WTC11 (cell line): Measurements from ENCODE around the gene PUDP. TPM values are rescaled to one million over a fixed set of nuclear protein-coding genes. Genes with fewer than 3 reads are reported as not detected.
"Not testable (repeated sequence)": the region's sequence is repeated elsewhere in the genome, so short reads cannot be mapped to it uniquely, and the experiment has no call there.

Experiments
- ATAC-seq: fragments of 200-7000 bp; cut with Tn5 transposase; 2 replicates; pipeline ENCODE4 v1.10.0; 2021; ENCODE audit warnings: mild to moderate bottlenecking, moderate library complexity
- CTCF ChIA-PET: fragments of 300-600 bp; sonication (Branson Sonifier 250); formaldehyde crosslinking; loops from one replicate; lab custom pipeline; 2021; ENCODE audit warnings: antibody characterized with exemption; lab: Charles Lee
- POLR2A ChIA-PET: fragments of 350-600 bp; sonication (Branson Sonifier 250); formaldehyde crosslinking; loops from one replicate; lab custom pipeline; 2021; ENCODE audit warnings: antibody characterized with exemption; lab: Charles Lee
- DNase-seq: peaks from one replicate; pipeline ENCODE4 v3.0.0; 2021; ENCODE audit warnings: low spot score
- H3K27ac Mint-ChIP-seq: 2 replicates; pipeline ENCODE4 v1.8.0; 2021; ENCODE audit warnings: mixed read lengths
- H3K27me3 Mint-ChIP-seq: 2 replicates; pipeline ENCODE4 v1.8.0; 2021; ENCODE audit warnings: low read depth, mild to moderate bottlenecking, moderate library complexity, mixed read lengths
- H3K36me3 Mint-ChIP-seq: 2 replicates; pipeline ENCODE4 v1.8.0; 2021; ENCODE audit warnings: mixed read lengths
- H3K4me1 Mint-ChIP-seq: 2 replicates; pipeline ENCODE4 v1.8.0; 2022; ENCODE audit warnings: mixed read lengths
- H3K4me3 Mint-ChIP-seq: 2 replicates; pipeline ENCODE4 v1.8.0; 2021; ENCODE audit warnings: mild to moderate bottlenecking, moderate library complexity, mixed read lengths
- H3K9me3 Mint-ChIP-seq: 2 replicates; pipeline ENCODE4 v1.8.0; 2021; ENCODE audit warnings: mixed read lengths
- ATF3 ChIP-seq: sonication (generic); formaldehyde crosslinking; conservative IDR thresholded peaks from 2 replicates; pipeline ENCODE4 v1.8.1; 2022; ENCODE audit warnings: mild to moderate bottlenecking, missing genetic modification reagents
- E2F1 ChIP-seq: sonication (generic); formaldehyde crosslinking; IDR thresholded peaks from 2 replicates; pipeline ENCODE4 v1.8.0; 2022; ENCODE audit warnings: mild to moderate bottlenecking, missing genetic modification reagents
- ELF4 ChIP-seq: sonication (generic); formaldehyde crosslinking; IDR thresholded peaks from 2 replicates; pipeline ENCODE4 v1.8.1; 2022; ENCODE audit warnings: low read depth, mild to moderate bottlenecking, moderate library complexity, missing genetic modification reagents
- ETV6 ChIP-seq: sonication (generic); formaldehyde crosslinking; IDR thresholded peaks from 2 replicates; pipeline ENCODE4 v1.8.1; 2022; ENCODE audit warnings: mild to moderate bottlenecking, missing genetic modification reagents
- IRF1 ChIP-seq: sonication (generic); formaldehyde crosslinking; IDR thresholded peaks from 2 replicates; pipeline ENCODE4 v1.8.0; 2023; ENCODE audit warnings: missing genetic modification reagents
- JAZF1 ChIP-seq: fragments of 250-450 bp; sonication (Bioruptor Pico); IDR thresholded peaks from 2 replicates; pipeline ENCODE4 v1.9.0; 2021; ENCODE audit warnings: moderate library complexity, mild to moderate bottlenecking, inconsistent platforms
- STAT6 ChIP-seq: sonication (generic); formaldehyde crosslinking; conservative IDR thresholded peaks from 2 replicates; pipeline ENCODE4 v1.8.1; 2023; ENCODE audit warnings: mild to moderate bottlenecking, low read depth, missing genetic modification reagents, moderate library complexity
- TCF7 ChIP-seq: sonication (generic); formaldehyde crosslinking; IDR thresholded peaks from 2 replicates; pipeline ENCODE4 v1.8.0; 2022; ENCODE audit warnings: mild to moderate bottlenecking, low read depth, missing genetic modification reagents, moderate library complexity
- TEAD4 ChIP-seq: sonication (generic); formaldehyde crosslinking; IDR thresholded peaks from 2 replicates; pipeline ENCODE4 v1.8.0; 2022; ENCODE audit warnings: mild to moderate bottlenecking, missing genetic modification reagents
- ZNF121 ChIP-seq: sonication (generic); formaldehyde crosslinking; IDR thresholded peaks from 2 replicates; pipeline ENCODE4 v1.8.0; 2023; ENCODE audit warnings: missing genetic modification reagents
- ZNF423 ChIP-seq: fragments of 250-450 bp; sonication (Bioruptor Pico); IDR thresholded peaks from 2 replicates; pipeline ENCODE4 v2.1.2; 2022; ENCODE audit warnings: mild to moderate bottlenecking, moderate library complexity
- ZSCAN18 ChIP-seq: fragments of 250-450 bp; sonication (Bioruptor Pico); IDR thresholded peaks from 2 replicates; pipeline ENCODE4 v2.1.2; 2022; ENCODE audit warnings: mild to moderate bottlenecking, moderate library complexity
- total RNA-seq: library from RNA; stranded (reverse); gene quantifications from 3 replicates; pipeline ENCODE4 v1.2.3, GENCODE V29; 2021

PUDP gene
- total RNA-seq, 1 experiment from 2014 or later = 20.8 TPM

- TF ChIP-seq ATF3 (CRISPR knock-in tag) (no peak), TEAD4 (CRISPR knock-in tag) (no peak)
These were observed 41.3 kb downstream of the PUDP start (continued) for GRCh38 chrX:7106649-7107048.

- H3K36me3 Mint-ChIP-seq = peaks cover 11% of the 10 kb centered on the region
- CTCF ChIA-PET = interaction anchor here (0.6 kb wide), 1 partner anchor 30 kb away, joined by 3 read pairs; no protein-coding TSS in a partner anchor
These were observed 45.8 kb downstream of the PUDP start for GRCh38 chrX:7102119-7102518.

GRCh38 chrX:7100022-7100421 lies 47.9 kb downstream of the PUDP start:
- Mint-ChIP-seq H3K27ac (peak overlapping the region; percentile 76), H3K4me1 (peaks cover 12% of the 10 kb centered on the region), H3K27me3 (no peaks in the 10 kb centered on the region), H3K36me3 (peaks cover 11% of the 10 kb centered on the region), H3K4me3 (no peak overlapping the region), H3K9me3 (peaks cover 10% of the 10 kb centered on the region)
- peak; percentile 86 for ATAC-seq
- TF ChIP-seq ZNF121 (0 out of 2 replicates have a peak, but pooled peaks have one; percentile 52), IRF1 (no peak)
- DNase-seq = no peak
- ChIA-PET CTCF (no interaction called here), POLR2A (no interaction called here)

More at GRCh38 chrX:7102119-7102518, 45.8 kb downstream of the PUDP start:
- no peak for ATAC-seq
- POLR2A ChIA-PET = no interaction called here
- TF ChIP-seq E2F1 (CRISPR knock-in tag) (no peak), ZNF423 (no peak), JAZF1 (no peak)
- TF ChIP-seq, all 79 proteins: peak for 0
- peaks cover 12% of the 10 kb centered on the region for H3K4me1 Mint-ChIP-seq
- H3K27ac Mint-ChIP-seq = no peak overlapping the region
- H3K9me3 Mint-ChIP-seq = peaks cover 10% of the 10 kb centered on the region
- no peak for DNase-seq
- no peaks in the 10 kb centered on the region for H3K27me3 Mint-ChIP-seq
- H3K4me3 Mint-ChIP-seq = no peak overlapping the region

- H3K36me3 Mint-ChIP-seq, H3K4me3 Mint-ChIP-seq, H3K9me3 Mint-ChIP-seq, H3K27me3 Mint-ChIP-seq, DNase-seq, CTCF ChIA-PET, POLR2A ChIA-PET, H3K27ac Mint-ChIP-seq, H3K4me1 Mint-ChIP-seq, ATAC-seq: not testable (repeated sequence)
These were observed 52.3 kb downstream of the PUDP start for GRCh38 chrX:7095657-7096056.

- DNase-seq (no peak), ATAC-seq (no peak)
- Mint-ChIP-seq H3K4me3 (no peak overlapping the region), H3K36me3 (no peaks in the 10 kb centered on the region), H3K27ac (no peak overlapping the region), H3K27me3 (no peaks in the 10 kb centered on the region), H3K9me3 (no peaks in the 10 kb centered on the region), H3K4me1 (peaks cover 15% of the 10 kb centered on the region)
- TF ChIP-seq ELF4 (CRISPR knock-in tag) = no peak
- TF ChIP-seq ZSCAN18 (CRISPR knock-in tag) = no peak
- no peak for TF ChIP-seq TCF7 (CRISPR knock-in tag)
- TF ChIP-seq STAT6 (CRISPR knock-in tag) = no peak
- no peak for TF ChIP-seq ETV6 (CRISPR knock-in tag)
- POLR2A ChIA-PET = no interaction called here
- CTCF ChIA-PET = no interaction called here
These were observed 54.6 kb downstream of the PUDP start for GRCh38 chrX:7093305-7093704.
